Tibial nerve (tissue), 4 donors: ENCODE results near the gene CAPZA1. TPM values are rescaled to one million over a fixed set of nuclear protein-coding genes. Genes with fewer than 3 reads are reported as not detected.

Experiments used
- DNase-seq, 2 donors: peaks; one replicate each; pipeline ENCODE4 v3.0.0-alpha.2; 2019; ENCODE audit warnings: low spot score in 2 of 2
- H3K27ac ChIP-seq, 4 donors: fragments of 200-600 bp; sonication (generic) in 3 of 4; one replicate each; pipeline ENCODE4 v1.5.1; 2017 to 2019; ENCODE audit warnings: mild to moderate bottlenecking in 1 of 4
- H3K27me3 ChIP-seq, 2 donors: fragments of 200-600 bp; sonication (generic) in 1 of 2; one replicate each; pipeline versions ENCODE4 v1.5.1 to v1.6.0; 2017 to 2019
- H3K36me3 ChIP-seq, 3 donors: fragments of 200-600 bp; sonication (generic); one replicate each; pipeline ENCODE4 v1.5.1; 2018 to 2019
- H3K4me1 ChIP-seq, 4 donors: fragments of 200-600 bp; sonication (generic) in 3 of 4; one replicate each; pipeline ENCODE4 v1.5.1; 2017 to 2019
- H3K4me3 ChIP-seq, 4 donors: fragments of 200-600 bp; sonication (generic) in 3 of 4; one replicate each; pipeline ENCODE4 v1.5.1; 2017 to 2019; ENCODE audit warnings: mild to moderate bottlenecking in 1 of 4, moderate library complexity in 1 of 4
- H3K9me3 ChIP-seq, 4 donors: fragments of 200-600 bp; sonication (generic) in 3 of 4; one replicate each; pipeline ENCODE4 v1.5.1; 2017 to 2019
- EP300 ChIP-seq, 2 donors: sonication (generic); formaldehyde crosslinking; IDR thresholded peaks; one replicate each; pipeline ENCODE4 v1.6.1; 2017; ENCODE audit warnings: antibody characterized with exemption in 2 of 2, mild to moderate bottlenecking in 1 of 2
- POLR2A ChIP-seq, 2 donors: fragments of 450-650 bp; IDR thresholded peaks; one replicate each; pipeline ENCODE4 v1.6.1; 2017; ENCODE audit warnings: antibody characterized with exemption in 2 of 2, mild to moderate bottlenecking in 2 of 2, moderate library complexity in 2 of 2
- WGBS, 2 donors: methylation state at CpG; one replicate each; pipeline ENCODE4 v1.1.5; 2018; 5-methylcytosine and 5-hydroxymethylcytosine counted together
- total RNA-seq, 4 donors: library from RNA; depleted of rRNA; stranded (reverse); fragments of >200 nt; gene quantifications; one replicate each; pipeline ENCODE4 v1.1.0, GENCODE V29; 2016
- TF ChIP-seq, protein P1 (sequence below), 5 experiments: fragments of 200-600 bp in 3 of 5; fragments of 450-650 bp in 2 of 5; sonication (generic) in 3 of 5; IDR thresholded peaks; one replicate each; pipeline ENCODE4 v1.5.1; 2016 to 2019; ENCODE audit warnings: antibody characterized with exemption in 5 of 5, mild to moderate bottlenecking in 3 of 5, moderate library complexity in 2 of 5

The CAPZA1 gene
- total RNA-seq, 4 donors from 2014 or later, result 90.8 to 126 (median 114) TPM

DNA sequence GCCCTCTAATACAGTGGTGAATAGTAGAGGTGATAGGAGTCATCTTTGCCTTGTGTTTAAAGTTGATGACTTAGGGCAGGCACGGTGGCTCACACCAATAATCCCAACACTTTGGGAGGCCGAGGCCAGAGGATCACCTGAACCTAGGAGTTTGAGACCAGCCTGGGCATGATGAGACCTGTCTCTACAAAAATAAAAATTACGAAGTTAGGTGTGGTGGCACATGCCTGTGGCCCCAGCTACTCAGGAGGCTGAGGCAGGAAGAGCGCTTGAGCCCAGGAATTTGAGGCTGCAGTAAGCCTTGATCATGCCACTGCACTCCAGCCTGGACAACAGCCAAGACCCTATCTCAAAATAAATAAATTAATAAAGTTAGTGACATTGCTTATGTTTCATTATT, 26.6 kb downstream of the CAPZA1 start:
- WGBS, 2 donors, result 93 to 97% methylated on average over 4 of the region's 4 CpGs

DNA sequence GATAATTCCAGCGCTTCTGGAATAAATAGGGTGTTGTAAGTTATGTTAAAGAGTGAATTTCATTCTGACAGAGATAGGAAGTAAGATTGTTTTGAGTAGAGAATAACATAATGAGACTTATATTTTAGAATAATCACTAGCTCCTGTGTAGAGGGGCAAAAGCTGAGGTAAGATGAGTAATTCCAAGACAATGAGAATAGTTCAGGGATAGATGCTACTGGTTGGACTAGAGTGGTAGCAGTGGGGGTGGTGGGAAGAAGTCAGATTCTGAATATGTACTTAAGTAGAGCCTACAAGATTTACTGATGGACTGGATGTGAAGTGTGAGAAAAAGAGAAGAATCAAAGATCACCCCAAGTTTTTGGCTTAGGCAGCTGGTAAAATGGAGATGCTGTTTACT, 31.6 kb downstream of the CAPZA1 start:
- WGBS, 2 donors, result 96 to 100% methylated on average over 1 of the region's 1 CpG
- no peaks in the 10 kb centered on the region for H3K9me3 ChIP-seq
- no peak for DNase-seq
- H3K27ac ChIP-seq, result no peak overlapping the region
- TF ChIP-seq, protein P1, sequence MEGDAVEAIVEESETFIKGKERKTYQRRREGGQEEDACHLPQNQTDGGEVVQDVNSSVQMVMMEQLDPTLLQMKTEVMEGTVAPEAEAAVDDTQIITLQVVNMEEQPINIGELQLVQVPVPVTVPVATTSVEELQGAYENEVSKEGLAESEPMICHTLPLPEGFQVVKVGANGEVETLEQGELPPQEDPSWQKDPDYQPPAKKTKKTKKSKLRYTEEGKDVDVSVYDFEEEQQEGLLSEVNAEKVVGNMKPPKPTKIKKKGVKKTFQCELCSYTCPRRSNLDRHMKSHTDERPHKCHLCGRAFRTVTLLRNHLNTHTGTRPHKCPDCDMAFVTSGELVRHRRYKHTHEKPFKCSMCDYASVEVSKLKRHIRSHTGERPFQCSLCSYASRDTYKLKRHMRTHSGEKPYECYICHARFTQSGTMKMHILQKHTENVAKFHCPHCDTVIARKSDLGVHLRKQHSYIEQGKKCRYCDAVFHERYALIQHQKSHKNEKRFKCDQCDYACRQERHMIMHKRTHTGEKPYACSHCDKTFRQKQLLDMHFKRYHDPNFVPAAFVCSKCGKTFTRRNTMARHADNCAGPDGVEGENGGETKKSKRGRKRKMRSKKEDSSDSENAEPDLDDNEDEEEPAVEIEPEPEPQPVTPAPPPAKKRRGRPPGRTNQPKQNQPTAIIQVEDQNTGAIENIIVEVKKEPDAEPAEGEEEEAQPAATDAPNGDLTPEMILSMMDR (IDR thresholded peaks at IDR 0.05), result no peak
- H3K4me3 ChIP-seq, result no peak overlapping the region
- peaks cover 0 to 75% (median 0%) of the 10 kb centered on the region in 3 donors for H3K36me3 ChIP-seq
- H3K27me3 ChIP-seq, result no peaks in the 10 kb centered on the region
- peaks cover 0 to 3% (median 0%) of the 10 kb centered on the region in 4 donors for H3K4me1 ChIP-seq

More for the DNA sequence above, 26.6 kb downstream of the CAPZA1 start:
- no peaks in the 10 kb centered on the region for H3K9me3 ChIP-seq
- H3K27me3 ChIP-seq, result no peaks in the 10 kb centered on the region
- no peak for DNase-seq
- H3K36me3 ChIP-seq, result peaks cover 0 to 42% (median 0%) of the 10 kb centered on the region in 3 donors
- H3K4me1 ChIP-seq, result peaks cover 0 to 16% (median 0%) of the 10 kb centered on the region in 4 donors
- no peak overlapping the region for H3K4me3 ChIP-seq
- H3K27ac ChIP-seq, result no peak overlapping the region
- TF ChIP-seq, protein P1 (IDR thresholded peaks at IDR 0.05), result no peak
- TF ChIP-seq POLR2A (IDR thresholded peaks at IDR 0.05) (no peak), EP300 (IDR thresholded peaks at IDR 0.05) (no peak)

DNA sequence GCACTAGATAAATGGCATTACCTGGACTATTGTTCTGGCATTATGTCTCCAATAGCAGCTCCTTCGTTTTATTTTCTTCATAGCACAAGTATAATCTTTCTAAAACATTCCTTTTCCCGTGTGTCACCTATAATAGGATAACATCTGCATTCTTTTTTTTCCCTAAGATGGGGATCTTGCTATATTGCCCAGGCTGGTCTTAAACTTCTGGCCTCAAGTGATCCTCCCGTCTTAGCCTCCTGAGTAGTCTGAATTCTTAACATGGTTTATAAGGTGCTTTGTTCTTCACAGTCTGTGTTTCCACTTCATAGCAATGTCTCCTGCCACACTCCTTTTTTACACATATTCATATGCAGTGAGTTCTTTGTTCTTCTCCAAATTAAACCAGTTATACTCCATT, 46.2 kb downstream of the CAPZA1 start:
- Histone ChIP-seq H3K27ac (no peak overlapping the region), H3K4me3 (no peak overlapping the region), H3K36me3 (peaks cover 0 to 99% (median 12%) of the 10 kb centered on the region in 3 donors), H3K27me3 (no peaks in the 10 kb centered on the region), H3K4me1 (no peaks in the 10 kb centered on the region), H3K9me3 (no peaks in the 10 kb centered on the region)
- TF ChIP-seq, protein P1 (IDR thresholded peaks at IDR 0.05), result no peak
- TF ChIP-seq EP300 (IDR thresholded peaks at IDR 0.05) (no peak), POLR2A (IDR thresholded peaks at IDR 0.05) (no peak)
- DNase-seq, result no peak
- WGBS, 2 donors, result 93% methylated on average over 3 of the region's 3 CpGs

DNA sequence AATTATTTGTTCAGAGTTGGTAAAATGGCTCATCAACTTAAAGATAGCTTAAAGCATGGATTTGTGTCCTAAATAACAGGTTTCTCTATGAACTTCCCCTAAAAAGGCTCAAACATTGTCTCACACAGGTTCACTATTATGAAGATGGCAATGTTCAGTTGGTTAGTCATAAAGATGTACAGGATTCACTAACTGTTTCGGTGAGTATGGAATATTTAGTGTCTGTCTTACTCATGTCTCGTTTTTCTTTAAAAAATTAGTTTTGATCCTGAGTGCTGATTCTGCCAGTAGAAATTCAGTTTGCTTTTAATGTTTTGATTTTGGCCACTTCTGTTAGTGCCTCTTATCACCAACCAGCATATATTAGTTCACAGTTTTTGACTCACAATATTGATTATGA, 47.3 kb downstream of the CAPZA1 start:
- no peaks in the 10 kb centered on the region for H3K9me3 ChIP-seq
- 94 to 97% methylated on average over 2 of the region's 2 CpGs for WGBS, 2 donors
- no peak overlapping the region for H3K27ac ChIP-seq
- DNase-seq, result no peak
- H3K36me3 ChIP-seq, result peaks cover 0 to 97% (median 12%) of the 10 kb centered on the region in 3 donors
- no peak overlapping the region for H3K4me3 ChIP-seq
- H3K4me1 ChIP-seq, result no peaks in the 10 kb centered on the region
- TF ChIP-seq, protein P1 (IDR thresholded peaks at IDR 0.05), result no peak
- no peak for TF ChIP-seq POLR2A (IDR thresholded peaks at IDR 0.05)
- no peaks in the 10 kb centered on the region for H3K27me3 ChIP-seq

DNA sequence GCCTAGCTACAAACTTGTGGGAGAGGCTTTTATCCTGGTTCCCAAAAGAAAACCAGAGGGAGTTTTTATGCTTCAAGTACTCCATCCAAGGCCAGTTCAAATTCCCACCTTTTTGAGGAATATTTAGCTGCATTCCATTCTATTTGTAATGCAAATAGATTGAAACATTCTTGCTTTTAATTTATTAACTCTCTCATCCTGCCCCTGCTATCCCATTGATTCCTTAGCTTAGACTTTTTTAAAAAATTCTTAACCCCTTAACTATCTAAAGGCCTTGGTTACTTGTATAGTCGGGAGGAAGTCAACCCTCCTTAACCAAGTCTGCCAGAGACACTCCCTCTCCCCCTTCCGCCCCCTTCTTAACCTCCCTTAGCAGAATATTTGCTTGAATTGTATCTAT, 52.4 kb downstream of the CAPZA1 start:
- Histone ChIP-seq H3K9me3 (no peaks in the 10 kb centered on the region), H3K4me3 (no peak overlapping the region), H3K36me3 (peaks cover 0 to 49% (median 9%) of the 10 kb centered on the region in 3 donors), H3K27ac (no peak overlapping the region), H3K4me1 (peaks cover 0 to 22% (median 9%) of the 10 kb centered on the region in 4 donors), H3K27me3 (no peaks in the 10 kb centered on the region)
- TF ChIP-seq EP300 (IDR thresholded peaks at IDR 0.05), result no peak
- TF ChIP-seq, protein P1 (IDR thresholded peaks at IDR 0.05), result no peak
- no peak for TF ChIP-seq POLR2A (IDR thresholded peaks at IDR 0.05)
- WGBS, 2 donors, result 56 to 59% methylated on average over 2 of the region's 2 CpGs
- DNase-seq, result no peak
